HL-60/S4 treated with retinoic acid at 250 ng/mL for 4 days and 3 days (cell line): Measurements from ENCODE around the gene THAP4.
"Not testable (repeated sequence)": the region's sequence is repeated elsewhere in the genome, so short reads cannot be mapped to it uniquely, and the experiment has no call there.

ENCODE experiments used
- in situ Hi-C: fragments of 300-500 bp; cut with MboI; formaldehyde crosslinking; loops from 2 replicates; pipeline ENCODE4 v1.7.0; 2022; ENCODE audit warnings: low sequenced_read_pairs

THAP4 gene

GRCh38 chr2:241613017-241613780 lies 23.8 kb downstream of the THAP4 start:
- in situ Hi-C loops = no loop called here

GRCh38 chr2:241612156-241613016 lies 24.6 kb downstream of the THAP4 start:
- in situ Hi-C loops = no loop called here

- in situ Hi-C loops = no loop called here
Observed at GRCh38 chr2:241611062-241611461, 25.9 kb downstream of the THAP4 start.

- in situ Hi-C loops = no loop called here
Observed at GRCh38 chr2:241609859-241610793, 26.8 kb downstream of the THAP4 start.

GRCh38 chr2:241608881-241609280 lies 28.1 kb downstream of the THAP4 start:
- in situ Hi-C loops = no loop called here

- in situ Hi-C loops = no loop called here
Observed at GRCh38 chr2:241607162-241607885, 29.6 kb downstream of the THAP4 start.

- in situ Hi-C loops = no loop called here
Observed at GRCh38 chr2:241606186-241606585, 30.8 kb downstream of the THAP4 start.

GRCh38 chr2:241603686-241604085 lies 33.3 kb downstream of the THAP4 start:
- in situ Hi-C loops = no loop called here

GRCh38 chr2:241602720-241603119 lies 34.2 kb downstream of the THAP4 start:
- in situ Hi-C loops = no loop called here

GRCh38 chr2:241601841-241602240 lies 35.1 kb downstream of the THAP4 start:
- in situ Hi-C loops = no loop called here

GRCh38 chr2:241599615-241600014 lies 37.3 kb downstream of the THAP4 start:
- in situ Hi-C loops = no loop called here

- in situ Hi-C loops = no loop called here
Observed at GRCh38 chr2:241598487-241598886, 38.5 kb downstream of the THAP4 start.

- in situ Hi-C loops = no loop called here
Observed at GRCh38 chr2:241598061-241598460, 38.9 kb downstream of the THAP4 start.

GRCh38 chr2:241597561-241597960 lies 39.4 kb downstream of the THAP4 start:
- in situ Hi-C loops = no loop called here

GRCh38 chr2:241595600-241596140 lies 41.3 kb downstream of the THAP4 start:
- in situ Hi-C loops = no loop called here

- in situ Hi-C loops = no loop called here
Observed at GRCh38 chr2:241593271-241593670, 43.7 kb downstream of the THAP4 start.

- in situ Hi-C loops = no loop called here
Observed at GRCh38 chr2:241592126-241592845, 44.7 kb downstream of the THAP4 start.

GRCh38 chr2:241590496-241591455 lies 46.2 kb downstream of the THAP4 start:
- in situ Hi-C loops = not testable (repeated sequence)
